ENCODE results near the gene WBP4. TPM values are rescaled to one million over a fixed set of nuclear protein-coding genes. Genes with fewer than 3 reads are reported as not detected.
A peak's percentile ranks its signal among the peaks of the same experiment; 100 is the strongest.

WBP4 gene
- total RNA-seq, 4 donors from 2014 or later, result 3.4 to 10.3 (median 8.3) TPM

GRCh38 chr13:41019578-41020347 is 41.5 kb upstream of the WBP4 start:
- H3K4me3 ChIP-seq, result peak overlapping the region in 3 of 4 donors; percentile 28 to 52 (median 36)

GRCh38 chr13:41025518-41025917 is 35.8 kb upstream of the WBP4 start:
- DNase-seq, result no peak
- in situ Hi-C loops (cut with MboI; ENCODE audit: low pct_ligation_motif_present in 1 of 4, low pct_unique_long_range_greater_than_20kb in 1 of 4, low sequenced_read_pairs in 3 of 4), result no loop called here
- no peaks in the 10 kb centered on the region for H3K27me3 ChIP-seq
- peaks cover 0 to 45% (median 31%) of the 10 kb centered on the region in 4 donors for H3K4me1 ChIP-seq
- no peak overlapping the region for H3K27ac ChIP-seq
- H3K4me3 ChIP-seq, result no peak overlapping the region
- WGBS, 2 donors (ENCODE audit: low coverage in 1 of 2), result 45 to 66% methylated on average over 4 of the region's 4 CpGs
- no peaks in the 10 kb centered on the region for H3K36me3 ChIP-seq
- H3K9me3 ChIP-seq, result no peaks in the 10 kb centered on the region
- no peak for TF ChIP-seq POLR2A (IDR thresholded peaks at IDR 0.05)
- no peak for TF ChIP-seq EP300 (IDR thresholded peaks at IDR 0.05; ENCODE audit: low read depth)
- TF ChIP-seq POLR2AphosphoS5 (IDR thresholded peaks at IDR 0.05), result no peak
- no peak for TF ChIP-seq CTCF (IDR thresholded peaks at IDR 0.05)
- intact Hi-C loops (cut with DNase I; ENCODE audit: low total_unique reads), result no loop called here

More at GRCh38 chr13:41019578-41020347, 41.5 kb upstream of the WBP4 start:
- DNase-seq, result no peak
- Histone ChIP-seq H3K9me3 (no peaks in the 10 kb centered on the region), H3K4me1 (peaks cover 6 to 70% (median 38%) of the 10 kb centered on the region in 4 donors), H3K36me3 (no peaks in the 10 kb centered on the region), H3K27me3 (no peaks in the 10 kb centered on the region), H3K27ac (peak overlapping the region; percentile 86 to 88 (median 87))
- TF ChIP-seq CTCF (IDR thresholded peaks at IDR 0.05) (no peak), POLR2A (IDR thresholded peaks at IDR 0.05) (no peak), POLR2AphosphoS5 (IDR thresholded peaks at IDR 0.05) (no peak), EP300 (IDR thresholded peaks at IDR 0.05; ENCODE audit: low read depth) (no peak)
- WGBS, 2 donors (ENCODE audit: low coverage in 1 of 2), result 48 to 54% methylated on average over 2 of the region's 2 CpGs
- intact Hi-C loops (cut with DNase I; ENCODE audit: low total_unique reads), result no loop called here
- in situ Hi-C loops (cut with MboI; ENCODE audit: low pct_ligation_motif_present in 1 of 4, low pct_unique_long_range_greater_than_20kb in 1 of 4, low sequenced_read_pairs in 3 of 4), result no loop called here

- H3K9me3 ChIP-seq, result no peaks in the 10 kb centered on the region
- 90 to 93% methylated on average over 2 to 8 of the region's 8 CpGs for WGBS, 2 donors (ENCODE audit: low coverage in 1 of 2)
- H3K27me3 ChIP-seq, result no peaks in the 10 kb centered on the region
- intact Hi-C loops (cut with DNase I; ENCODE audit: low total_unique reads), result no loop called here
- H3K4me1 ChIP-seq, result peaks cover 0 to 33% (median 20%) of the 10 kb centered on the region in 4 donors
- H3K27ac ChIP-seq, result no peak overlapping the region
- TF ChIP-seq CTCF (IDR thresholded peaks at IDR 0.05) (no peak), EP300 (IDR thresholded peaks at IDR 0.05; ENCODE audit: low read depth) (no peak), POLR2A (IDR thresholded peaks at IDR 0.05) (no peak), POLR2AphosphoS5 (IDR thresholded peaks at IDR 0.05) (no peak)
- in situ Hi-C loops (cut with MboI; ENCODE audit: low pct_ligation_motif_present in 1 of 4, low pct_unique_long_range_greater_than_20kb in 1 of 4, low sequenced_read_pairs in 3 of 4), result no loop called here
- no peak for DNase-seq
- no peak overlapping the region for H3K4me3 ChIP-seq
- H3K36me3 ChIP-seq, result no peaks in the 10 kb centered on the region
Observed at GRCh38 chr13:41026788-41027187, 34.5 kb upstream of the WBP4 start.

GRCh38 chr13:41028051-41028450 is 33.3 kb upstream of the WBP4 start:
- Histone ChIP-seq H3K27me3 (no peaks in the 10 kb centered on the region), H3K27ac (no peak overlapping the region), H3K4me3 (no peak overlapping the region), H3K4me1 (peaks cover 0 to 22% (median 14%) of the 10 kb centered on the region in 4 donors), H3K9me3 (no peaks in the 10 kb centered on the region), H3K36me3 (no peaks in the 10 kb centered on the region)
- TF ChIP-seq POLR2A (IDR thresholded peaks at IDR 0.05) (no peak), CTCF (IDR thresholded peaks at IDR 0.05) (no peak), POLR2AphosphoS5 (IDR thresholded peaks at IDR 0.05) (no peak), EP300 (IDR thresholded peaks at IDR 0.05; ENCODE audit: low read depth) (no peak)
- DNase-seq, result no peak
- WGBS, 2 donors (ENCODE audit: low coverage in 1 of 2), result 82 to 100% methylated on average over 1 to 2 of the region's 2 CpGs
- in situ Hi-C loops (cut with MboI; ENCODE audit: low pct_ligation_motif_present in 1 of 4, low pct_unique_long_range_greater_than_20kb in 1 of 4, low sequenced_read_pairs in 3 of 4), result no loop called here
- intact Hi-C loops (cut with DNase I; ENCODE audit: low total_unique reads), result no loop called here

Measured in transverse colon (tissue), 4 donors.